KOPT-K1 (cell line): ENCODE data around the gene TRAF3.

Experiments
- H3K27ac ChIP-seq: fragments of 200-600 bp; sonication (generic); 2 replicates; pipeline ENCODE4 v1.5.1; 2016; ENCODE audit warnings: antibody characterized with exemption, mild to moderate bottlenecking, low read depth, low read length; ENCODE audit not compliant: poor library complexity, severe bottlenecking
- H3K36me3 ChIP-seq: fragments of 200-600 bp; sonication (generic); 2 replicates; pipeline ENCODE4 v1.5.1; 2017; ENCODE audit warnings: antibody characterized with exemption, mild to moderate bottlenecking, low read length, moderate library complexity; ENCODE audit not compliant: insufficient read depth
- H3K9me3 ChIP-seq: fragments of 200-600 bp; sonication (generic); 2 replicates; pipeline ENCODE4 v1.5.1; 2017; ENCODE audit warnings: antibody characterized with exemption, low read length, mild to moderate bottlenecking; ENCODE audit not compliant: insufficient read depth, poor library complexity, severe bottlenecking

The TRAF3 gene

GRCh38 chr14:102805371-102805891, 28.2 kb downstream of the TRAF3 start:
- no peaks in the 10 kb centered on the region for H3K36me3 ChIP-seq
- no peaks in the 10 kb centered on the region for H3K9me3 ChIP-seq
- H3K27ac ChIP-seq: no peak overlapping the region

GRCh38 chr14:102805941-102806340, 28.7 kb downstream of the TRAF3 start:
- Histone ChIP-seq H3K27ac (no peak overlapping the region), H3K9me3 (no peaks in the 10 kb centered on the region), H3K36me3 (0 out of 2 replicates have a peak, but pooled peaks cover under 1% of the 10 kb centered on the region)

DNA sequence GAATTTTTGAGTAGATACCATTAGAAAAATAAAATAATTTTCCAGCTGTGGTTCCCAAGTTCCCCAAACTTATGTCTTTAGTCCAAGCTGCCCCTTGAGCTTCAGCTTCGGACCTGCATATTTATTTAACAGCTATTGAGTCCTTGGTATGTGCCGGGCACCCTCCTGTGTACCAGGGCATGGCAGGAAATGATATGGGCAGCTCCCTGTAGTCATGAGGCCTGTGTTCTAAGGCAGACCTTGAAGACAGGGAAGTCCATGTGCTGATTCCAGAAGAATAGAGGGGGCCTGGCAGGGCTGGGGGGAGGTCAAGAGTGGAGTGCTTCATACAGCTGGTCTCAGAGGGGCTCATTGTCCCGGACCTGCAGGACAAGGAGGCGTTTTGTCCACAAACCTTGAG, 29.2 kb downstream of the TRAF3 start:
- Histone ChIP-seq H3K9me3 (no peaks in the 10 kb centered on the region), H3K27ac (no peak overlapping the region), H3K36me3 (0 out of 2 replicates have a peak, but pooled peaks cover 4% of the 10 kb centered on the region)

DNA sequence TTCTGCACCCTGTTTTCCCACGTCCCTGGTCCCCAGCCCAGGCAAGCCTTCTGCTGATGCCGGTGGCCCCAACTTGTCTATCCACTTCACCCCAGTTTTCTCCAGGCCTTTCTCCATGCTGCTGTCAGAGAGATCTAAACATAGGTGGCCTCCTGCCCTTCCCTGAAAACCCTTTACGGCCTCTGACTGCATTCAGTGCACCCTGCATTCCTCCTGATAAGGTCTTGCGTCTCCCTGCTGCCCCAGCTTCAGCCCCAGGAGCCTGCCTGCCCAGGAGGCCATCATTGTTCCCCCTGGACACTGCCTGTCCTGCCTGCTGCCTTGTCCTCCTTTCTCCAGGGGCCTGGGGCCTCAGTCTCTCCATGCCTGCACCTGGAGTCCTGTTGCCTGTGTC, 29.8 kb downstream of the TRAF3 start:
- Histone ChIP-seq H3K27ac (no peak overlapping the region), H3K9me3 (no peaks in the 10 kb centered on the region), H3K36me3 (0 out of 2 replicates have a peak, but pooled peaks cover 4% of the 10 kb centered on the region)

- 0 out of 2 replicates have a peak, but pooled peaks cover 7% of the 10 kb centered on the region for H3K36me3 ChIP-seq
- no peaks in the 10 kb centered on the region for H3K9me3 ChIP-seq
- H3K27ac ChIP-seq: no peak overlapping the region
Measured at GRCh38 chr14:102809870-102810269, 32.6 kb downstream of the TRAF3 start.

GRCh38 chr14:102810523-102810922, 33.3 kb downstream of the TRAF3 start:
- no peak overlapping the region for H3K27ac ChIP-seq
- 0 out of 2 replicates have a peak, but pooled peaks cover 7% of the 10 kb centered on the region for H3K36me3 ChIP-seq
- H3K9me3 ChIP-seq: no peaks in the 10 kb centered on the region

GRCh38 chr14:102811254-102811963, 34.2 kb downstream of the TRAF3 start:
- H3K27ac ChIP-seq: no peak overlapping the region
- H3K9me3 ChIP-seq: no peaks in the 10 kb centered on the region

DNA sequence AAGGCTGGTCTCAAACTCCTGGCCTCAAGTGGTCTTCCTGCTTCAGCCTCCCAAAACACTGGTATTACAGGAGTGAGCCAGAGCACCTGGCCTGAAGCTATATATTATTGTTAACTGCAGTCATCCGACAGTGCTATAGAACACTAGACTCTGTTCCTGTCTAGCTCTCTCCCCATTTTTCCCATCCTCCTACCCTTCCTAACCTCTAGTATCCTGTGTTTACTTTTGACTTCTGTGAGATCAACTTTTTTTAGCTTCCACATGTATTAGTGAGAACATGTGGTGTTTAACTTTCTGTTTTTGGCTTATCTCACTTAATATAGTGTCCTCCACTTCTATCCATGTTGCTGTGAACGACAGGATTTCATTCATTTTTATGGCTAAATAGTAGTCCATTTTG, 34.7 kb downstream of the TRAF3 start:
- Histone ChIP-seq H3K36me3 (0 out of 2 replicates have a peak, but pooled peaks cover 12% of the 10 kb centered on the region), H3K27ac (no peak overlapping the region), H3K9me3 (no peaks in the 10 kb centered on the region)

More at GRCh38 chr14:102811254-102811963, 34.2 kb downstream of the TRAF3 start:
- 0 out of 2 replicates have a peak, but pooled peaks cover 7% of the 10 kb centered on the region for H3K36me3 ChIP-seq

- H3K27ac ChIP-seq: no peak overlapping the region
- H3K9me3 ChIP-seq: no peaks in the 10 kb centered on the region
- 0 out of 2 replicates have a peak, but pooled peaks cover 12% of the 10 kb centered on the region for H3K36me3 ChIP-seq
Measured at GRCh38 chr14:102813691-102814090, 36.4 kb downstream of the TRAF3 start.

DNA sequence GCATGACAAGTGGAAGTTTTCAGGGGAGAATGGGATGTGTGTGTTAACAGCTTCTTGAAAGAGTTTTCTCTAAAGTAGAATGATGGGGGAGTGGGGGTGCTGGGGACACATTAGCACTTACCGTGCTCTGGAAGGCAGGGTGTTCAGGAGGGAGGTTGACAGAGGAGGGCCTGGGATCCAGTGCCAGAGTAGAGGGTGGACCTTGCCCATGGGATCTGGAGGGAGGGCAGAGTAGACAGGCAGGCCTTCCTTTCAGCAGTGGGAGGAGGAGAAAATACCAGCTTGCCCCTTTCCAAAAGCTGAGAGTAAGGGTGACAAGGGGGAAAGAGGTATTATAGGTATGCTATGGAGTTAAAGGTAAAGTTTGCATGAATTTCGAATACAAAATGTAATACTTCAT, 40.1 kb downstream of the TRAF3 start:
- H3K27ac ChIP-seq: no peak overlapping the region
- 0 out of 2 replicates have a peak, but pooled peaks cover 8% of the 10 kb centered on the region for H3K36me3 ChIP-seq
- no peaks in the 10 kb centered on the region for H3K9me3 ChIP-seq

DNA sequence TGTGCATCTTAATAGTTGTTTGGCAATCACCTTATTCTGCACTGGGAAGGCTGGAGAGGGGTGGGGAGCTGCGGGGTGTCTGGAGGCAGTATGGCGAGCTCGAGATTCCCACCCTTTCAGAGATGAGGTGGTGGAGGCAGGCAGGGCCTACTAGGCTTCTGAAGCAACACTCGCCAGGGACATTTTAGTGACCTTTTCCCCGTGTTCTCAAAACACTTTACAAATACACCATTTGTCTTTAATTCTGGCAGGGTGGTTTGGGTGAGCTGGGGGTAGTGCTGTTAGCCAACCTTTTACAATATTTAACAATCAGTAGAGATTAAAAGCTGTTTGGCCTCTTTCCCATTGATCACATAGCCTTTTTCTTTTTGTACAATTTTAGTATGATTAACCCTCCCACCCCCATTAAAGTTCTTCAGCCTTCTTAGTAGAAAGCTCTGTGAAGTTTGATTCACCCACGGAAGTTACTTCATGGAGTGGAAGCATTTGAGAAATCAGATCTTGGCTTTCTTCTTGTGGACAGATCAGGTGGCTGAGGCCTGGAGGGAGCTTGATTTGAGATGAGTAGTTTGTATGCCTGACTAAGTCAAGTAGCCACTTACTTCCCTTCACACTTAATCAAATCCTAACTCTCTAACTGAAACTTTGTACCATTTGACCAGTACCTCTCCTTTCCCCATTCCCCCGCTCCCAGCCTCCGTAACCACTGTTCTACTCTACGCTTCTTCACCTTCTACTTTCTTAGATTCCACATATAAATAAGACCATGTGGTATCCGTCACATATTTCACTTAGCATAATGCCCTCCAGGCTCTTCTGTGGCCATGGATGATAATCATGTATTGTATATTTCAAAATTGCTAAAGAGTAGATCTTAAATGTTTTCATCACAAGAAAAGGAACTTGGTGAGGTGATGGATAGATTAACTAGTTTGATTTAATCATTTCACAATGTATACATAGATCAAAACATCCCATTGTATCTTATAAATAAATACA, 41.0 kb downstream of the TRAF3 start:
- Histone ChIP-seq H3K27ac (no peak overlapping the region), H3K9me3 (no peaks in the 10 kb centered on the region), H3K36me3 (0 out of 2 replicates have a peak, but pooled peaks cover 8% of the 10 kb centered on the region)

DNA sequence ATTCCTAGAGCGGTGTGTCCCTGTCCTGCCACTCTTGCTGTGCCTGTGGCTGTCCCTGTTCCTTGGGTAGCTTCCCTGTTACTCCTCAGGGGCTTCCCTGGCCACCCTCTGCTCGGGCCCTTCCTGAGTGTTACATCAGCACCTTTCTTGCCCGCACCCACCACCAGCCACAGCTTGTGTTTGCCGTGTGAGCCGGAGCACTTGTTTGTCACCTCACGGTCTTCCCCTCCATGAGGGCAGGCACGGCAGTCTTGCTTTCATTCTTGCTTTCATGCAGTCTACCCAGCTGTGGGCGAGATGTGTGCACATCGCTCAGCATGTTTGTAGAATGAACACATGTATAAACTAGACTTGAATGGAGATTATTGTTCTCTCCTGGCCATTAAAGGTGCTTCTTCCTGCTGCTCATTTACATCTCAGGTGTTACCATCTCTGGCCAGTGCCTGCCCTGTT, 42.0 kb downstream of the TRAF3 start:
- Histone ChIP-seq H3K27ac (no peak overlapping the region), H3K36me3 (0 out of 2 replicates have a peak, but pooled peaks cover 7% of the 10 kb centered on the region), H3K9me3 (no peaks in the 10 kb centered on the region)

- H3K9me3 ChIP-seq: no peaks in the 10 kb centered on the region
- no peak overlapping the region for H3K27ac ChIP-seq
- 0 out of 2 replicates have a peak, but pooled peaks cover 5% of the 10 kb centered on the region for H3K36me3 ChIP-seq
Measured at GRCh38 chr14:102819747-102820330, 42.6 kb downstream of the TRAF3 start.

- H3K27ac ChIP-seq: no peak overlapping the region
- H3K9me3 ChIP-seq: no peaks in the 10 kb centered on the region
- H3K36me3 ChIP-seq: peaks cover 14% of the 10 kb centered on the region; the same call in 1 of the 2 replicates
Measured at GRCh38 chr14:102821252-102821651, 44.0 kb downstream of the TRAF3 start.
